Measurements from ENCODE around the gene SPRR5. TPM values are rescaled to one million over a fixed set of nuclear protein-coding genes. Genes with fewer than 3 reads are reported as not detected.

SPRR5 gene
- total and polyA plus RNA-seq, 2 of the 8 experiments (the other 6 are each of a cell fraction or from before 2014, with no cell fraction given): not detected

GRCh38 chr1:152941037-152941711, 5.8 kb upstream of the SPRR5 start:
- no peaks in the 10 kb centered on the region for H3K79me2 ChIP-seq (ENCODE audit: control insufficient read depth in 1 of 2, insufficient read depth in 2 of 2, low read length in 2 of 2)
- no peak overlapping the region for H2AFZ ChIP-seq (ENCODE audit: low read length)
- no peak overlapping the region for H4K8ac ChIP-seq (ENCODE audit: extremely low read depth, insufficient read depth, low read length)
- ChIA-PET POLR2A (ENCODE audit: partially characterized antibody) (no interaction called here), CTCF (ENCODE audit: partially characterized antibody) (no interaction called here)
- no peak overlapping the region for H2BK12ac ChIP-seq (ENCODE audit: low read depth, low read length)
- no peak overlapping the region for H3K4me2 ChIP-seq (ENCODE audit: insufficient read depth in 1 of 2, low read depth in 2 of 2, low read length in 2 of 2)
- H2BK120ac ChIP-seq (replicated peaks; ENCODE audit: low read depth, low read length): no peak overlapping the region
- WGBS, 2 experiments (ENCODE audit: extremely low coverage in 1 of 2, insufficient coverage in 1 of 2, insufficient read length in 1 of 2, insufficient replicate concordance in 2 of 2, low coverage in 1 of 2, low lambda C conversion rate in 2 of 2, missing lambda C conversion rate in 1 of 2): 80% methylated on average over 8 of the region's 8 CpGs; no CpG with 5 or more reads in 1 of the 2 experiments
- H2AK5ac ChIP-seq (ENCODE audit: low read depth, low read length): no peak overlapping the region
- H3K27ac ChIP-seq (ENCODE audit: low read depth, low read length): no peak overlapping the region
- H2BK20ac ChIP-seq (ENCODE audit: low read length): no peak overlapping the region
- H3K9me3 ChIP-seq (ENCODE audit: insufficient read depth in 2 of 2, low read depth in 1 of 2, low read length in 1 of 2): no peaks in the 10 kb centered on the region
- no peaks in the 10 kb centered on the region for H4K20me1 ChIP-seq (replicated peaks in 1 of 2; ENCODE audit: control insufficient read depth in 1 of 2, insufficient read depth in 2 of 2, low read length in 2 of 2)
- DNase-seq (ENCODE audit: low read depth in 1 of 2, low spot score in 2 of 2) (no peak), FAIRE-seq (no peak)
- no peaks in the 10 kb centered on the region; the same call in 1 of the 2 replicates for H3K23me2 ChIP-seq (ENCODE audit: low read depth, low read length)
- H3K9ac ChIP-seq (replicated peaks in 1 of 4; ENCODE audit: extremely low read depth in 1 of 4, low read depth in 3 of 4, low read length in 3 of 4): no peak overlapping the region
- H3K23ac ChIP-seq (ENCODE audit: insufficient read length): no peak overlapping the region
- H3K79me1 ChIP-seq (ENCODE audit: low read depth, low read length): no peaks in the 10 kb centered on the region
- H3K27me3 ChIP-seq (replicated peaks in 1 of 4; ENCODE audit: control insufficient read depth in 3 of 4, extremely low read depth in 1 of 4, insufficient read depth in 3 of 4, low read length in 3 of 4): no peaks in the 10 kb centered on the region
- H3K18ac ChIP-seq (ENCODE audit: extremely low read depth, low read length): no peak overlapping the region
- H2BK5ac ChIP-seq (ENCODE audit: low read depth, low read length): no peak overlapping the region
- H3K36me3 ChIP-seq (ENCODE audit: control insufficient read depth in 2 of 4, insufficient read depth in 4 of 4, low read length in 3 of 4): no peaks in the 10 kb centered on the region
- H4K91ac ChIP-seq (replicated peaks; ENCODE audit: insufficient read length, low read length): no peak overlapping the region
- no peak overlapping the region for H2BK15ac ChIP-seq (ENCODE audit: low read length)
- H4K5ac ChIP-seq (ENCODE audit: insufficient read length, low read depth, low read length): no peak overlapping the region
- no peak overlapping the region for H3K14ac ChIP-seq (ENCODE audit: insufficient read length)
- H3K4ac ChIP-seq (replicated peaks; ENCODE audit: insufficient read length, low read depth, low read length): no peak overlapping the region
- H3K4me1 ChIP-seq (replicated peaks in 1 of 4; ENCODE audit: control insufficient read depth in 3 of 4, insufficient read depth in 4 of 4, low read length in 3 of 4): no peaks in the 10 kb centered on the region
- no peak overlapping the region for H3K4me3 ChIP-seq (ENCODE audit: extremely low read depth in 1 of 4, insufficient read depth in 2 of 4, low read depth in 3 of 4, low read length in 4 of 4)
- H3K56ac ChIP-seq (replicated peaks; ENCODE audit: insufficient read length, low read depth, low read length): no peak overlapping the region
- no peak for TF ChIP-seq EGR1 (IDR thresholded peaks at IDR 0.05; ENCODE audit: borderline replicate concordance, low read depth, low read length)
- TF ChIP-seq E2F6 (IDR thresholded peaks at IDR 0.05): peak; percentile 29; the same call in 1 of the 2 replicates
- TF ChIP-seq CTCF (IDR thresholded peaks at IDR 0.05; ENCODE audit: control extremely low read depth in 1 of 3, insufficient read depth in 1 of 3, low read depth in 1 of 3, low read length in 3 of 3): peak in 1 of 3 experiments; percentile 44; a peak in 1 of 4 replicates
- no peak for TF ChIP-seq YY1 (IDR thresholded peaks at IDR 0.05; ENCODE audit: low read depth, low read length)
- no peak for TF ChIP-seq HDAC6 (IDR thresholded peaks at IDR 0.05; ENCODE audit: low read depth, low read length)
- no peak for TF ChIP-seq RNF2 (IDR thresholded peaks at IDR 0.05; ENCODE audit: borderline replicate concordance, low read depth, low read length, missing control alignments, poor library complexity, severe bottlenecking)
- TF ChIP-seq SIN3A (conservative IDR thresholded peaks at IDR 0.05 in 1 of 2, IDR thresholded peaks at IDR 0.05 in 1 of 2; ENCODE audit: low read depth in 1 of 2, low read length in 2 of 2): no peak
- TF ChIP-seq RAD21 (IDR thresholded peaks at IDR 0.05 in 1 of 2, conservative IDR thresholded peaks at IDR 0.05 in 1 of 2; ENCODE audit: low read depth in 2 of 2, low read length in 2 of 2): peak in 1 of 2 experiments; percentile 24; a peak in 1 of 4 replicates

Data from H1 (cell line).